ENCODE measurements around the gene TMEM126A.
A peak's percentile ranks its signal among the peaks of the same experiment; 100 is the strongest.

The TMEM126A gene

DNA sequence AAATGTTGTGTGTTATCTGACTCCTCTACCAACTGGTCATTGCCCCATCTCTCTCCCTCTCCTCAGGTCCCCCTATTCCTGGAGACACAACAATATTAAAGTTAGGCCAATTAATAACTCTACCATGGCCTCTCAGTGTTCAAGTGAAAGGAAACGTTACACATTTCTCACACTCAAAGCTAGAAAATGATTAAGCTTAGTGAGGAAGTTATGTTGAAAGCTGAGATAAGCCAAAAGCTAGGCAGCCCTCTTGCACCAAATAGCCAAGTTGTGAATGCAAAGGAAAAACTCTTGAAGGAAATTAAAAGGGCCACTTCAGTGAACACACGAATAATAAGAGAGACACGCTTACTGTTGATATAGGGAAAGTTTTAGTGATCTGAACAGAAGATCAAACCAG is 27.5 kb upstream of the TMEM126A start:
- TF ChIP-seq, protein P1, sequence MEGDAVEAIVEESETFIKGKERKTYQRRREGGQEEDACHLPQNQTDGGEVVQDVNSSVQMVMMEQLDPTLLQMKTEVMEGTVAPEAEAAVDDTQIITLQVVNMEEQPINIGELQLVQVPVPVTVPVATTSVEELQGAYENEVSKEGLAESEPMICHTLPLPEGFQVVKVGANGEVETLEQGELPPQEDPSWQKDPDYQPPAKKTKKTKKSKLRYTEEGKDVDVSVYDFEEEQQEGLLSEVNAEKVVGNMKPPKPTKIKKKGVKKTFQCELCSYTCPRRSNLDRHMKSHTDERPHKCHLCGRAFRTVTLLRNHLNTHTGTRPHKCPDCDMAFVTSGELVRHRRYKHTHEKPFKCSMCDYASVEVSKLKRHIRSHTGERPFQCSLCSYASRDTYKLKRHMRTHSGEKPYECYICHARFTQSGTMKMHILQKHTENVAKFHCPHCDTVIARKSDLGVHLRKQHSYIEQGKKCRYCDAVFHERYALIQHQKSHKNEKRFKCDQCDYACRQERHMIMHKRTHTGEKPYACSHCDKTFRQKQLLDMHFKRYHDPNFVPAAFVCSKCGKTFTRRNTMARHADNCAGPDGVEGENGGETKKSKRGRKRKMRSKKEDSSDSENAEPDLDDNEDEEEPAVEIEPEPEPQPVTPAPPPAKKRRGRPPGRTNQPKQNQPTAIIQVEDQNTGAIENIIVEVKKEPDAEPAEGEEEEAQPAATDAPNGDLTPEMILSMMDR (IDR thresholded peaks at IDR 0.05; ENCODE audit: extremely low read depth, missing control alignments), result no peak
- no peak for DNase-seq (ENCODE audit: low spot score)

DNA sequence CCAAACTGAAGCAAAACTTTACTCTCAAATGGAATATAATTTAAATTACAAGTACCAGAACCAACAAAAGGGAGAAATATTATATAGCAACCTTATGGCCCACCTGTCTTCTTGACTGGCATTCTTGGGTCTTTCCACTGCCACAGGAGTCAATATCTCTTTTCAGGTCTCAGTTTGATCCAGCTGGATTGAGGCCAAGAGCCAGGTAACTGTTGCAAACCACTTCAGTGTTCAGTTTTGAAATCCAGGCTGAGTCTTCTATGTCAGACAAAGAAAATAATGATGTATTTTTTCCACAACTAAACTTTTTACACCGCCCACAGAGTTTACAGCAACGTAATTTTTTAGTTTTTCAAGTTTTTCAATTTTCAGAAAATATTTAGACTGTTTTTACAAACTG is 21.3 kb upstream of the TMEM126A start:
- TF ChIP-seq, protein P1 (IDR thresholded peaks at IDR 0.05; ENCODE audit: extremely low read depth, missing control alignments), result no peak
- no peak for DNase-seq (ENCODE audit: low spot score)

DNA sequence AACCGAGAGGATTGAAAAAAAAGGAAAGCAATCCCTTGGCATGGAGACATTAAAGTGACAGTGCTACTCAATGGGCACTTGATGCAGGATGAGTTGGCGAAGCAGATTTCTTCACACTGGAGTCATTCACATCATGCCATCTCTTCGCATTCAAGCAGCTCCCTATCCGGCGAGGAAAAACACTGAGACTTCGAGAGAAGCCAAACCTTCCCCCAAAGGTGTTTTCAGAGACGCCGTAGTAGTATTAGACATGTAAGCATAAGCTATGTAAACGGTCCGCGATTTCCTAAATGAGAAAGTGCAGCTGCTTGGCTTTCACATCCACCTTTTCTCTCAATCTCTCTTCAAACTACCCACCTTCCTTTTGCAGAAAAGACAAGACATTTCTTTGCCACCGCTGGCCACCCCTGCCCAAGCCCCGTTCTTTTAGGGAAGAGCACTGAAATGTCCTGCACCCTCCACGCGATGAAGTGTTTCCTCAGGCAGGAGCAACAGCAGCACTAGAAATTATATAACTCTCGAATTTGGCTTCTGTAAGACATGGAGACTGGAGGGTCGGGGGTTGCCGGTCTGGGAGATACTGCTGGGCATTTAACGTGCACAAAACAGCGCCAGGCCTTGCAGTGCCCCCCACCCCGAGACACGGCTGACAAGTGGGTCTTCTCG is 20.3 kb upstream of the TMEM126A start, which contains the start of gene DLG2:
Gene DLG2 (minus strand): TSS at position 13 of the 666 bp plus-strand sequence.
- DNase-seq (ENCODE audit: low spot score), result peak; percentile 6
- TF ChIP-seq, protein P1 (IDR thresholded peaks at IDR 0.05; ENCODE audit: extremely low read depth, missing control alignments), result no peak

DNA sequence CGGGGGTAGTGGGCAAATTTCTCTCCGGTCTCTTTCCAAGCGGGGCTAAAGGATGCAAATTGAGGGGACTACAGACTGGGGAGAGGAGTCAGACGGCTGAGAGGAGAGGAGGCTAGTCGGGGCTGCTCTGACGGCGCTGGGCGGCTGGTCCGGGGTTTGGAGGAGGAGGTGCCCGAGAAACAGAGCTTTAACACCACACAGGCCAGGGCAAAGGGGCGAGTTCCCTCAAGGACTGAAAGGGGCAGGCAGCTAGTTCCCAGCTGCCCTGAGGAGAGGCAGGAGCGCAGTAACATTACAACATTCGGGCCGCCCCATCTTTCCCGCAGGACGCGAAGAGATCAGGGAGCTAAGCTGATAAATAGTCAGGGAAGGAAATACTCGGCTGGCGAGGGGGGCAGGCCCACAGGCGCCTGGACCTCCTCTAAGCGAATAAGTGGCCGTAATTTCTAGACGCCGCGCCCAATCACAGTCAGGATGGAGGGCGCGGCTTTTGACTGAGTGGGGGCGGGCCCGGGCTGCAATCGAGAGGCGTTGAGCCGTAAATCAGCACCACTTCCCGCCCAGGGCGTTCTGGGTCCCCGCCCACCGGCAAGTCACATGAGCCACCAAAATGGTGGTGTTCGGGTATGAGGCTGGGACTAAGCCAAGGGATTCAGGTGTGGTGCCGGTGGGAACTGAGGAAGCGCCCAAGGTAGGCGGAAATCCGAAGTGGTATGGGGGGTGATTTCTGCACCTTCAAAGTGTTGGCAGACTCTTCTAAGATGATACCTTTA is 19.6 kb upstream of the TMEM126A start, which contains the start of gene TMEM126B:
Gene TMEM126B (plus strand): TSS at position 596 of the 773 bp plus-strand sequence. CDS start 15 bp downstream, at position 611.
- TF ChIP-seq, protein P1 (IDR thresholded peaks at IDR 0.05; ENCODE audit: extremely low read depth, missing control alignments), result no peak
- DNase-seq (ENCODE audit: low spot score), result peak; percentile 87

DNA sequence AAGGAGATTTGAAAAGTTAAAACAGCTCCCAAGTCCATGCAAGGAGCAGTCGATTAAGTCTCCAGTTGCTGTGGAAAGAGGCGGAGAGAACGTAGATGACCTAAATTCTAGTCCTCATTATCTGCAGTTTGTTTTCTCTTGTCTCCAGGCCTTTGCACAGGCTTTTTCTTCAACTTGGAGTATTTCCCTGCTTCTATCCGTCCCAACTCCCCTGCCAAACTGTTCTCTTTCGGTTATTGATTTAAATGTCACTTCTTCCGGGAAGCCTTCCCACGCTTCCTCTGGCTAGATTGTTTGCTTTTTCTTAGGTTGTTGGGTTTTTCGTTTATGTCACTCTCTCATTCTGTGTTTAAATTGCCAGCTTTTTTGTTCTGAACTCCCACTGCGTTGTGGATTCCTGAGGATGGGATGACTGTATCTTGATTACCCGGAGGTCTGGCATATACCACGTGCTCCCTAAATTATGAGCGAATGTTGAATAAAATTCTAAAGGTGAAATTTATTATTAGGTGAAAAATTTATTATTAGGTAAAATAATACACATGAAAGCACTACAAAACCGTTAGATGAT is 18.9 kb upstream of the TMEM126A start:
- TF ChIP-seq, protein P1 (IDR thresholded peaks at IDR 0.05; ENCODE audit: extremely low read depth, missing control alignments), result no peak
- no peak for DNase-seq (ENCODE audit: low spot score)

DNA sequence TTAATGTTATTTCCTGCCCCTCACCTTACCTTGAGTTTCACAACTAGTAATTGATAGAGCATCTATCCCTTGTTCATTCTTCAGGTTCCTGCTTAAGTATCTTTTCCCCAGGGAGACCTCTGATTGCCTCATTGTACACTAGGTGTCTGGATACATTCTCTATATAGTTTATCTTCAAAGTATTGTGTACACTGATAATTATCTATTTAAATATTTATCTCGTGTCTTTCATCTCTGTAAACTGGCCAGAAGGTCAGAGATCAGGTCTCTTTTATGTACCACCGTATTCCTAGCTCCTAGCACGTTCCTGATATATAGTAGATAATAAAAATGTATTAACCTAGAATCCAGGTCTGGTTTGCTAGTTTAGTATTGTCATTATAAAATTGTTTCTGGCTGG is 13.0 kb upstream of the TMEM126A start:
- no peak for DNase-seq (ENCODE audit: low spot score)
- TF ChIP-seq, protein P1 (IDR thresholded peaks at IDR 0.05; ENCODE audit: extremely low read depth, missing control alignments), result no peak

DNA sequence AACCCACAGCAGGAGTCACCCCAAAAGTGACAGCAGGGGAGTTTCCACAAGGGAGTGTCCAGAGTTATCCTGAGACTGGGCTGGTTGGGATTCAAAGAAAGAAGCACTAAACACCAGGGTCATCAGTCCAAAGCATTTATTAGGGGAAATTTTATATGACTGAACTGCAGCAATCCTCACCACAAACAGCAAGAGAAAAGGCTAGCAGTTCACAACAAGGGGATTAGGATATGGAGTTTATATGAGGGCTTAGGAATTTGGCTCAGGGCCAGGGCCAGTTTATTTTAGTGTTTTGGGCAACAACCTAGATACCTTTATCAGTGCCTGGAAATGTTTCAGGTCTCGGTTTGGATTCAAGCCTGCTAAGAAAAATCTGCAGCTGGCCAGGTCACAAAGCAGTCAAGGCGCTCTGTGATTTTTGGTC is 4.6 kb upstream of the TMEM126A start:
- TF ChIP-seq, protein P1 (IDR thresholded peaks at IDR 0.05; ENCODE audit: extremely low read depth, missing control alignments), result no peak
- no peak for DNase-seq (ENCODE audit: low spot score)

Data from GM20000 (cell line).